ENCODE data around the gene CYP4F2.
"Not testable (repeated sequence)": the region's sequence is repeated elsewhere in the genome, so short reads cannot be mapped to it uniquely, and the experiment has no call there.

DNA sequence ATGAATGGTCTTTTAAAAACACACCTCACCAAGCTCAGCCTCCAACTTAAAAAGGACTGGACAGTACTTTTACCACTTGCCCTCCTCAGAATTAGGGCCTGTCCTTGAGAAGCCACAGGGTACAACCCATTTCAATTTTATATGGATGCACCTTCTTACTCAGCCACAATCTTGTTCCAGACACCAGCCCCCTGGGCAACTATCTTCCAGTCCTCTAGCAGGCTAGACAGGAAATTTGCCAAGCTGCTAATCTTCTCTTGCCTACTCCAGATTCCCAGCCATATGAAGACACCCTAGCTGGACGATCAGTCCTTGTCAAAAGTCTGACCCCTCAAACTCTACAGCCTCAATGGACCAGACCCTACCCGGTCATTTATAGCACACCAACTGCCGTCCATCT, 63.6 kb downstream of the CYP4F2 start:
- not testable (repeated sequence) for TF ChIP-seq RAD21 (IDR thresholded peaks at IDR 0.05; ENCODE audit: low read length); NFIC (IDR thresholded peaks at IDR 0.05; ENCODE audit: borderline replicate concordance); CTCF (IDR thresholded peaks at IDR 0.05); RXRA (IDR thresholded peaks at IDR 0.05; ENCODE audit: borderline replicate concordance, low read depth); POLR2AphosphoS5 (IDR thresholded peaks at IDR 0.05; ENCODE audit: low read depth, low read length); TEAD4 (IDR thresholded peaks at IDR 0.05; ENCODE audit: borderline replicate concordance, insufficient read depth); MXI1 (IDR thresholded peaks at IDR 0.05; ENCODE audit: low read depth, low read length)
- TF ChIP-seq, protein P1, sequence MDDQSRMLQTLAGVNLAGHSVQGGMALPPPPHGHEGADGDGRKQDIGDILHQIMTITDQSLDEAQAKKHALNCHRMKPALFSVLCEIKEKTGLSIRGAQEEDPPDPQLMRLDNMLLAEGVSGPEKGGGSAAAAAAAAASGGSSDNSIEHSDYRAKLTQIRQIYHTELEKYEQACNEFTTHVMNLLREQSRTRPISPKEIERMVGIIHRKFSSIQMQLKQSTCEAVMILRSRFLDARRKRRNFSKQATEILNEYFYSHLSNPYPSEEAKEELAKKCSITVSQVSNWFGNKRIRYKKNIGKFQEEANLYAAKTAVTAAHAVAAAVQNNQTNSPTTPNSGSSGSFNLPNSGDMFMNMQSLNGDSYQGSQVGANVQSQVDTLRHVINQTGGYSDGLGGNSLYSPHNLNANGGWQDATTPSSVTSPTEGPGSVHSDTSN (IDR thresholded peaks at IDR 0.05): not testable (repeated sequence)
- TF ChIP-seq, protein P2, sequence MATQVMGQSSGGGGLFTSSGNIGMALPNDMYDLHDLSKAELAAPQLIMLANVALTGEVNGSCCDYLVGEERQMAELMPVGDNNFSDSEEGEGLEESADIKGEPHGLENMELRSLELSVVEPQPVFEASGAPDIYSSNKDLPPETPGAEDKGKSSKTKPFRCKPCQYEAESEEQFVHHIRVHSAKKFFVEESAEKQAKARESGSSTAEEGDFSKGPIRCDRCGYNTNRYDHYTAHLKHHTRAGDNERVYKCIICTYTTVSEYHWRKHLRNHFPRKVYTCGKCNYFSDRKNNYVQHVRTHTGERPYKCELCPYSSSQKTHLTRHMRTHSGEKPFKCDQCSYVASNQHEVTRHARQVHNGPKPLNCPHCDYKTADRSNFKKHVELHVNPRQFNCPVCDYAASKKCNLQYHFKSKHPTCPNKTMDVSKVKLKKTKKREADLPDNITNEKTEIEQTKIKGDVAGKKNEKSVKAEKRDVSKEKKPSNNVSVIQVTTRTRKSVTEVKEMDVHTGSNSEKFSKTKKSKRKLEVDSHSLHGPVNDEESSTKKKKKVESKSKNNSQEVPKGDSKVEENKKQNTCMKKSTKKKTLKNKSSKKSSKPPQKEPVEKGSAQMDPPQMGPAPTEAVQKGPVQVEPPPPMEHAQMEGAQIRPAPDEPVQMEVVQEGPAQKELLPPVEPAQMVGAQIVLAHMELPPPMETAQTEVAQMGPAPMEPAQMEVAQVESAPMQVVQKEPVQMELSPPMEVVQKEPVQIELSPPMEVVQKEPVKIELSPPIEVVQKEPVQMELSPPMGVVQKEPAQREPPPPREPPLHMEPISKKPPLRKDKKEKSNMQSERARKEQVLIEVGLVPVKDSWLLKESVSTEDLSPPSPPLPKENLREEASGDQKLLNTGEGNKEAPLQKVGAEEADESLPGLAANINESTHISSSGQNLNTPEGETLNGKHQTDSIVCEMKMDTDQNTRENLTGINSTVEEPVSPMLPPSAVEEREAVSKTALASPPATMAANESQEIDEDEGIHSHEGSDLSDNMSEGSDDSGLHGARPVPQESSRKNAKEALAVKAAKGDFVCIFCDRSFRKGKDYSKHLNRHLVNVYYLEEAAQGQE (IDR thresholded peaks at IDR 0.05; ENCODE audit: low read depth, low read length): not testable (repeated sequence)

Measured in SK-N-SH (cell line).